NB4 (cell line): Measurements from ENCODE around the gene EPB41L4A.

Experiments used
- DNase-seq: peaks from one replicate; pipeline ENCODE4 v3.0.0; 2010; ENCODE audit warnings: low read depth
- H3K4me3 ChIP-seq: one replicate; pipeline ENCODE4 v1.5.1; 2011; ENCODE audit warnings: mild to moderate bottlenecking, low read depth, low read length, moderate library complexity
- MYC ChIP-seq: IDR thresholded peaks from 2 replicates; pipeline ENCODE4 v1.6.1; 2011; ENCODE audit warnings: low read depth, low read length
- POLR2A ChIP-seq: IDR thresholded peaks from 2 replicates; pipeline ENCODE4 v1.6.1; 2011; ENCODE audit warnings: mild to moderate bottlenecking; ENCODE audit not compliant: insufficient read length; ENCODE audit errors: extremely low read depth
- TF ChIP-seq, protein P1 (sequence below): IDR thresholded peaks from one replicate; pipeline ENCODE4 v1.5.1; 2012; ENCODE audit warnings: low read depth, low read length
- TF ChIP-seq, protein P2 (sequence below): IDR thresholded peaks from 2 replicates; pipeline ENCODE4 v1.6.1; 2011; ENCODE audit warnings: low read depth, low read length

Gene EPB41L4A

DNA sequence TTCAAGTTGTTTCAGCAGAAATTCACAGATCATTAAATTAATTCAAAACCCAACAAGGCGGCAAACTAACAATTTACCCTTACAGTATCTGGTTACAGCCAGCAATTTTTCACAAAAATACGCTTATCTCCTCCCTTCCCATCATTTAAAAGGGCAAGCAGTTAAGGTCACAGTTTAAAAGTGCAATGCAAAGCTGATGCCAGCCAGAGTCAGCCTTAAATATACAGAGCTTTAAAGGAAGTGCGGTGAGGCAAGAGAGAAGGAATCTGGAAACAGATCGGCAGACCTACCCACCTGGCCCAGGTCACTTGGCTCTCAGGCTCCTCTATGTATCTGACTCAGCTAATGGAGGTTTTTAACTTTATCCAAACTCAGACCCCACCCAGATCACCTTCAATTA, 31.0 kb downstream of the EPB41L4A start:
- H3K4me3 ChIP-seq = no peak overlapping the region
- no peak for TF ChIP-seq POLR2A
- TF ChIP-seq, protein P1, sequence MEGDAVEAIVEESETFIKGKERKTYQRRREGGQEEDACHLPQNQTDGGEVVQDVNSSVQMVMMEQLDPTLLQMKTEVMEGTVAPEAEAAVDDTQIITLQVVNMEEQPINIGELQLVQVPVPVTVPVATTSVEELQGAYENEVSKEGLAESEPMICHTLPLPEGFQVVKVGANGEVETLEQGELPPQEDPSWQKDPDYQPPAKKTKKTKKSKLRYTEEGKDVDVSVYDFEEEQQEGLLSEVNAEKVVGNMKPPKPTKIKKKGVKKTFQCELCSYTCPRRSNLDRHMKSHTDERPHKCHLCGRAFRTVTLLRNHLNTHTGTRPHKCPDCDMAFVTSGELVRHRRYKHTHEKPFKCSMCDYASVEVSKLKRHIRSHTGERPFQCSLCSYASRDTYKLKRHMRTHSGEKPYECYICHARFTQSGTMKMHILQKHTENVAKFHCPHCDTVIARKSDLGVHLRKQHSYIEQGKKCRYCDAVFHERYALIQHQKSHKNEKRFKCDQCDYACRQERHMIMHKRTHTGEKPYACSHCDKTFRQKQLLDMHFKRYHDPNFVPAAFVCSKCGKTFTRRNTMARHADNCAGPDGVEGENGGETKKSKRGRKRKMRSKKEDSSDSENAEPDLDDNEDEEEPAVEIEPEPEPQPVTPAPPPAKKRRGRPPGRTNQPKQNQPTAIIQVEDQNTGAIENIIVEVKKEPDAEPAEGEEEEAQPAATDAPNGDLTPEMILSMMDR = no peak
- TF ChIP-seq, protein P2, sequence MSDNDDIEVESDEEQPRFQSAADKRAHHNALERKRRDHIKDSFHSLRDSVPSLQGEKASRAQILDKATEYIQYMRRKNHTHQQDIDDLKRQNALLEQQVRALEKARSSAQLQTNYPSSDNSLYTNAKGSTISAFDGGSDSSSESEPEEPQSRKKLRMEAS = no peak
- no peak for DNase-seq

DNA sequence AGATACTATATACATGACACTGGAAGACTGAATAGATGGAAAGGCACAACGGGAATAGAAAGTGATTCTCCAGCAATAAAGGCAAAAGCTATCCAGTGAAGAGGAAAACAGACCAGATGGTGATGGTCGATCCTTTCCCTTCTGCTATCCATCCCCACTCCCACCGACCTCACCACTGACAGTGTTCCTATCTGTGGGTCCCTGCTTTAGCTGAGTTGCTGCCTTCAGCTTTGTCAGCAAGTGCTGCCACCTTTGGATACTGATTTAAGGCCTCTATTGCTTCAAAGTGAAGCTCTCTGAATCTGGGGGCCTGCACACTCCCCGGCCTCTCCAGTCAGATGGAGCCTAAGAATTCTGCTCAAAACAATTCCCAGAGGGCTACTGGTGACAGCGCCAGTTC, 32.3 kb downstream of the EPB41L4A start:
- DNase-seq = no peak
- TF ChIP-seq MYC (no peak), POLR2A (no peak)
- TF ChIP-seq, protein P1 = no peak
- TF ChIP-seq, protein P2 = no peak
- H3K4me3 ChIP-seq = no peak overlapping the region

DNA sequence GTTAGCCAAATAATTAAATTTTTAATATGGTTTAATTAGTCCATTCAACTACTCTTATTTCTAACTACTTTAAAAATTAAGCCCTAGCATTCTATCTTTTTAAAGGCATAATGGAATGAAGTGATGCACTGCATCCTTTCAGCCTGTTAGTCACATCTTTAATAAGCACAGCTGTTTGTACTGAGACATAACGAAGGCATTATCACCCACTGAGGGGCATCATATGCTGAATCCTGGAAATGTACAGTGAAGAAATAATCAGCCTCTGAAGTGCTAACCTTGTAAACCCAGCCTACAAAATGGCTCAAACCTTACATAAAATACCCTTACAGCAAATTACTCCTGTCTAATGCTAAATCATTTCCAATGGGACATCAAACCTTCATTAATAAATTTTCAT, 33.1 kb downstream of the EPB41L4A start:
- TF ChIP-seq POLR2A (no peak), MYC (no peak)
- TF ChIP-seq, protein P2 = no peak
- TF ChIP-seq, protein P1 = no peak
- no peak overlapping the region for H3K4me3 ChIP-seq
- DNase-seq = no peak

DNA sequence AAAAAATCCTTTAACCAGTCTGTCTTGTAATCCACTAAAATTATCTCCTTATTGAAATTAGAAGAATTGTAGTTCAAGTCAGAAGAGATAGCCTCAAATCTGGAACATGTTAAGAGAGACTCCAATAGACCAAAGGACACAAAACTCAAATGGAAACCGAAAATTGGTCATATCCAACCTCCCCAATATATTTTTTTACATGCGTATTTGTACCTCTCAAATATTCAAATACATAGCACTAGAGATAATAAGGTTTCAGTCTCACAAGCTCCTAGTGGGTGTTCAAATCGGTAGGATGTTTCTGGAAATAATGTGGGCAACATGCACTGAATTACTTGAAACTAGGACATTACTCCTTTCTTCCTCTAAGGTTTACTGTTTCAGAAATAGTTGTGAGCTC, 33.5 kb downstream of the EPB41L4A start:
- TF ChIP-seq, protein P1 = no peak
- TF ChIP-seq, protein P2 = no peak
- TF ChIP-seq POLR2A (no peak), MYC (no peak)
- DNase-seq = no peak
- H3K4me3 ChIP-seq = no peak overlapping the region

DNA sequence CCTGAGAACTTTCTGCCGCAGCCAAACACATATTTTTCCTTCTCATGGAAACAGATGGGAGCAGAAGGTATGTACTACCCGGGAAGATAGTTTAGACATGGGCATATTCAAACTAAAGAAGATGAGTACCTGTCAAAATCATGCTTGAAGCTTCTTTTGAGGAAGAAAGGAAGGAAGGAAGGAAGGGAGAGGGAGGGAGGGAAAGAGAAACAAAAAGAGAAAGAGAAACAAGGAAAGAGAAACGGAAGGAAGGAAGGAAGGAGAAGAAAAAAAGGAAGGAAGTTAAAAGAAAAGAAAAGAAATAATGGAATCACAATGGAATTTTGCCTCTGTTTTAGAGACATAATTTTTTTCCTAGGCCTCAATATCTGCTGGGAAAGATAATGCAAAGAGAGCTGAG, 34.6 kb downstream of the EPB41L4A start:
- TF ChIP-seq, protein P2 = no peak
- TF ChIP-seq POLR2A (no peak), MYC (no peak)
- TF ChIP-seq, protein P1 = no peak
- H3K4me3 ChIP-seq = no peak overlapping the region
- DNase-seq = no peak

DNA sequence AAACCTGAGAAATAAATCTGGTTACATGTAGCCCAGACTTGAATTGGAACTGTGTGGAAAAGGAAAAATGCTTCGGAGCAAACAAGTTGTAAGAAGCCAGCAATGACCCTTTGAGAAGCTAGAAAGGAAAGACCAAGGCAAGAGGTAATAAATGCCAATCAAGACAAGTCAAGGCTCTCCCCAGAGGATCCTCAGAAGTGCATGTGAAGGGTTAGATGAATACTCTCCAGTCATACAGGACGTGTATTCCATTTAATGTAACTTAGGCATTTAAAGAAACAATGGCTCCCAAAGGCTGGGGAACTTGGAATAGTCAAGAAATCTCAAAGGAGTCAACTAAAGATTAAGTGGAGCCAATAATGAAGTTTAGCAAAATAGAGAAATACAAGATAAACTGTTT, 36.2 kb downstream of the EPB41L4A start:
- TF ChIP-seq POLR2A = no peak
- TF ChIP-seq, protein P1 = no peak
- no peak for DNase-seq

More for the DNA sequence above, 36.2 kb downstream of the EPB41L4A start:
- H3K4me3 ChIP-seq = no peak overlapping the region
